ENCODE data around the gene VEPH1.

Gene VEPH1

GRCh38 chr3:157502916-157503595 lies at the start of gene VEPH1:
VEPH1 (minus strand) TSS chr3:157503416; CDS start chr3:157495349, 8,067 bp downstream.
- no peak for DNase-seq (ENCODE audit: low spot score)

DNA sequence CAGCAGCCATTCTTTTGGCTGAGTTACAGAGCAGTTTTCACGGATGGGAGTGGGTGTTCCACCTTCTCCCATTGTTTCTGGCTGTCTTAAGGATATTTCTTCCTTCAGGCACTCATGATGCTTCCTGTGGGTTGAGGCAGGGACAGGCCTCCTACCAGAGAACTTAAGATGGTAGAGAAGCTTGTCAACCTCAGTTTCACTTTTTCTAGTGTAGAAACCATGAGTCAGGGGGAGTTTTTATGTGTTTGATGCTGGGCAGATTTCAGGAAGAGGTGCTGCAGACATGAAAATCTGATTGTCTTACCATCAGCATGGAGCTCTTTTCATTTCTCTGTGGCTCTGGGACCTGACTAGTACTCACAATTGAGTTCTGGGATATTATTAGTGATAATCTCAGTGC lies 48.7 kb upstream of the VEPH1 start:
- DNase-seq (ENCODE audit: low spot score) = no peak

DNA sequence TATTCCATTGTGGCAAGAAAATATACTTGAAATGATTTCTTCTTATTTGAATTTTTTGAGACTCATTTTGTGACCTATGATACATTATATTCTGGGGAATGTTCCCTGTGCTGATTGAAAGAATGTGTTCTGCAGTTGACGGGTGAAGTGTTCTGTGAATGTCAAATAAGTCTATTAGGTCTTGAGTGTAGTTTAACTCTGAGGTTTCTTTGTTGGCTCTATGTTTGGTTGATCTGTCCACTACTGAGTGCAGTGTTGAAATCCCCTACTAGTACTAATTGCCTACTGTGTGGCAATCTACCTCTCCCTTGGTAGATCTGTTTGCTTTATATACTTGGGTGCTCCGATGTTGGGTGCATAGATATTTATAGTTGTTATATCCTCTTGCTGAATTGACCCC lies 46.3 kb upstream of the VEPH1 start:
- DNase-seq (ENCODE audit: low spot score) = no peak

DNA sequence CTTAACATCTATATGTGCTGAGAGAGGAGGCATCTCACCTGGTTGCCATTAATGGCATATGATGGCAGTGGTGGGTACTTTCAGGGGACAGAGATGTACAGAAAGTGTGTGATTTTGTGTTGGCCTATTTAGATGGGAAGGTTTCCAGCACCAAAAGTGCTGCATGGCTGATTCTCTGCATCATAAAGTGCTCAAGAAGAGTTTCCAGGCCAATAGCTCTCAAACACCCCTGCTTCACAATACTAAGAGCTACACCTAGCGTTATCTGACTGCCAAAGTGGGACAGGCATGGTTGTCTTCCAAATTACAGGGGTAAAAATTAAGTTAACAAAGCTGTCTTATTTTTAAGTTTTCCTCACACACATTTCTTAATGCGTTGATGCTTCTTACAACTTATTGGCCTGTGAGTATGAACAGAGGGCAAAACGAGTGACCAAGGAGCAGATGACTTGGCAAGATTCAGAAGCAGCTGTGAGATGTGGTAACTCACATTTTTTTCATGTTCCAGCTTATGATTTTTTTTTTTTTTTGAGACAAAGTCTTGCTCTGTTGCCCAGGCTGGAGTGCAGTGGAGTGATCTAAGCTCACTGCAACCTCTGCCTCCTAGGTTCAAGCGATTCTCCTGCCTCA lies 41.4 kb upstream of the VEPH1 start:
- DNase-seq (ENCODE audit: low spot score) = no peak

GRCh38 chr3:157543501-157544035 lies 40.4 kb upstream of the VEPH1 start:
- no peak for DNase-seq (ENCODE audit: low spot score)

- DNase-seq (ENCODE audit: low spot score) = peak; percentile 83
These were observed 39.7 kb upstream of the VEPH1 start for GRCh38 chr3:157542711-157543500.

GRCh38 chr3:157541506-157542236 lies 38.5 kb upstream of the VEPH1 start:
- DNase-seq (ENCODE audit: low spot score) = no peak

- DNase-seq (ENCODE audit: low spot score) = no peak
These were observed 37.4 kb upstream of the VEPH1 start for GRCh38 chr3:157540656-157541055.

DNA sequence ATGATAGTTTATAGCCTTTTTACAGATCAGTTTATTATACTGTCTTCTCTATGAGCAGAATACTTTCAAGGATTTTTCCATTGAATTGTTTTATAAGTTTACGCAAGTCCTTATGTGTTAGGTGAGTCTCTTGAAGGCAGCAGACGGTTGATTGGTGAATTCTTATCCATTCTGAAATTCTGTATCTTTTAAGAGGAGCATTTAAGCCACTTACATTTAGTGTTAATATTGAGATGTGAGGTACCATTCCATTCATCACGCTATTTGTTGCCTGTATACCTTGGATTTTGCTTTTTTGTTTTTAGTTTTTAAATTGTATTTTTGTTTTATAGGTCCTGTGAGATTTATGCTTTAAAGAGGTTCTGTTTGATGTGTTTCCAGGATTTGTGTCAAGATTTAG lies 32.5 kb upstream of the VEPH1 start:
- no peak for DNase-seq (ENCODE audit: low spot score)

DNA sequence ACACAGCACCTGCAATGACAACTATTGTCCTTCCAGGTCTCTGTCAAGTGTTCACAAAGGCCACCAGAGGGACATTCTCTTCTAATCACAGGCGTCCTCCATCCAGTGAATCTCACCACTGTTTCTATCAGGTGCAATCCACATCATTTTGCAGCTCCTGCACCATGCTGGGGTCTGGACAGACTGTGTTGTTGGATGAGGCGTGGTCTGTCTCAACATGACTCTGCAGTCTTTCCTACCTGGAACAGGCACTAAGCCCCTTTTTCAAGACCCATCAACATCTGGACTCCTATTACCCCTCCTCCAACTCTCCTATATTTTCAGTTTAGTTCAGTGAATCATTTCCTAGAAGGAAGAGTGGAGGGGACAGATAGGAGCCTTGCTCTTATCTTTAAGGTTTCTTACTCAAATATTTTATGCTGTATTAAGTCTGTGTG lies 31.5 kb upstream of the VEPH1 start:
- DNase-seq (ENCODE audit: low spot score) = no peak

DNA sequence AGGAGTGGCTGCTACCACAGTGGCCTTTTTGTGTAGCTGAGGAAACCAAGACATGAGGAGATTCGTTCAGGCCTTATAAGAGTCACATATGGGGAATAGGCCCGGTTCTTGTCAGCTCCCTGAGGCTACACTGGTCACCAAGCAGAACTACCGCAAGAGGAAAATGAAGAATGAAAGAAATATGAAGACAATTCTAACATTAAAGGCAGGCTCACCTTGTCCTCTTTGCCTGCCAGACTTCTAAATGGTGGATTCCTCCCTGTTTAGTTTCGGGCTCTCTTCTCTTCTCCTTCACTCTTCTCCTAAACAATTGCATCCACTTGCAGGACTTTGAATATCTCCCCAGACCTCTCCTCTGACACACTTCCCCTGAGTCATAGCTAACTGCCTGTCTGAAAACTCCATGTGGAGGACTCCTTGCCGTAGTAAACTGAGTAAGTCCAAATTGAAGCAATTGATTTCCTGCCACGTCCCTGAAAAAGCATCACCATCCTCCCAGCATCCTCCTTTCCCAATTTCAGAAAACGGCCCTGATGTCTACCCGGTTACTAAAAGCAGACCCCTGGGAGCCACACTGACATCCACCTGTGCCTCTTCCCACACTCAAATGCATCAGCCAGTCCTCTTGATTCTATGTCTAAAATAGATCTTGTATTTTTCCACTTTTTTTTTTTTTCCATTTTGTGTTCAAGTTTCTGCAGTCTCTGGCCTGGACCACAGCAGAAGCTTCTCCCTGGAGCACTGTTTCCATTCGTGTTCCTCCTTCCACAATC lies 30.3 kb upstream of the VEPH1 start:
- no peak for DNase-seq (ENCODE audit: low spot score)

DNA sequence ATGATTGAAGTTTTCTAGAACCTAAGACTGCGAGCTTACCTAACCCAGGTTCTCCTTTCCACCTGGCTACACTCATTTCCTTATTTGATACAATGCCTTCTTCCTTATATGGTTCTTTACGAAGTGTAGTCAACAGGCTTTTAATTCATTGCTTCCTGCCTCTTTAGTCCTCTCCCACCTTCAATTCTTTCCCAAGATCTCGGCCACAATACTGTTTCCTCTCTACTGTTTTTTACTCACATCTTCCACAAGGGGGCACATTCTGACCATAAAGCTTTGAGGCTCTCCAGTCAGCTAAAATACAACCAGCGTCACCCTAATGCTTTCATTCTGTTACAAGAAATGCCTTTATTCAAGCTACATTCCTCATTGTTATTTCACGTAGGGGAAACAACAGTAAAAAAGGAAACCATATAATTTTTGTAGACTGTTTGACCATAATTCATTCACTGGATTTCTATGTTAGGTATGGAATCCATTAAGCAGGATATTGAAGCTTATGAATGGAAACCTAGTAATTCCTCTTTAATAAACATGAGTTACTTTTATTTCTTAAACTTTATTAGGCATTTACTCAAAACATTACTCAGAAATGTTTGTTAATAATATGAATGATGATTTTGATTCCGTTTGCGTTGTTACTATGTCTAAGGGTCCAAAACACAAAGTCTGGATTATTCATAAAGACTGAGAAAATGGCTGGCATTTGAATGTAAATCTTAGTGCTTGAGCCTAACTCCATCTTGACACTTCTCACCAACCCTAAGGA lies 29.5 kb upstream of the VEPH1 start:
- no peak for DNase-seq (ENCODE audit: low spot score)

- DNase-seq (ENCODE audit: low spot score) = no peak
These were observed 28.6 kb upstream of the VEPH1 start for GRCh38 chr3:157531771-157532170.

GRCh38 chr3:157531301-157531660 lies 28.1 kb upstream of the VEPH1 start:
- DNase-seq (ENCODE audit: low spot score) = no peak

GRCh38 chr3:157530637-157531300 lies 27.6 kb upstream of the VEPH1 start:
- no peak for DNase-seq (ENCODE audit: low spot score)

DNA sequence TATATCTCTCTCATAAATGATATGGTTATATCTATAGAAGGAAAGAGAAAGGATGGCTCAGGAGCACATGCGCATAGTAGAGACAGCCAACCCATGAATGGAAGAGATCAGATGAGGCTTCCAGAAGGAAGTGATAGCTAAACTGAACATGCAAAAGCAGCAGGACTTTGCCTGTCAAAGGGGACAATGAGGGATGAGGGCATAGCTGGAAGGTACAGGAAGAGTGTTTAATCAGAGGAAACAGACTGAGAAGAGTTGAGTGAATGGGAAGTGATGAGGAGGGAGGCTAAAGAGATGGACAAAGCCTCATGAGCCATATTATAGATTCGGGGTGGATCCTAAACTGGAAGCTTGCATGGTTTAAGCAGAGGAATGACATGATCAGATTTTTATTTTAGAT lies 26.5 kb upstream of the VEPH1 start:
- DNase-seq (ENCODE audit: low spot score) = no peak

- DNase-seq (ENCODE audit: low spot score) = no peak
These were observed 25.9 kb upstream of the VEPH1 start for GRCh38 chr3:157529085-157529484.

- no peak for DNase-seq (ENCODE audit: low spot score)
These were observed 24.1 kb upstream of the VEPH1 start for GRCh38 chr3:157527131-157527881.

- no peak for DNase-seq (ENCODE audit: low spot score)
These were observed 22.8 kb upstream of the VEPH1 start for GRCh38 chr3:157526036-157526435.
